Measurements from ENCODE around the gene TRMT6.

TRMT6 gene

GRCh38 chr20:5977223-5977622 lies 26.9 kb upstream of the TRMT6 start:
- H3K4me3 ChIP-seq (ENCODE audit: low read depth in 1 of 2, low read length in 2 of 2): no peak overlapping the region
- no peaks in the 10 kb centered on the region for H3K9me3 ChIP-seq (ENCODE audit: insufficient read depth, low read length, severe bottlenecking)
- DNase-seq (no peak), ATAC-seq (ENCODE audit: insufficient read depth, low read depth) (no peak)
- H3K27ac ChIP-seq (ENCODE audit: low read length): no peak overlapping the region
- TF ChIP-seq CTCF (IDR thresholded peaks at IDR 0.05; ENCODE audit: borderline replicate concordance, extremely low read depth, low read length, poor library complexity, severe bottlenecking): no peak
- TF ChIP-seq EZH2 (IDR thresholded peaks at IDR 0.05; ENCODE audit: borderline replicate concordance, low read depth, low read length, severe bottlenecking): no peak
- H3K9ac ChIP-seq (ENCODE audit: low read depth, low read length): no peak overlapping the region
- no peak overlapping the region for H2AFZ ChIP-seq (ENCODE audit: low read depth, low read length)
- no peaks in the 10 kb centered on the region for H3K4me1 ChIP-seq (ENCODE audit: insufficient read depth, low read length)
- H4K20me1 ChIP-seq (ENCODE audit: insufficient read depth, low read length): no peaks in the 10 kb centered on the region; the same call in 1 of the 2 replicates
- peaks cover 94% of the 10 kb centered on the region for H3K36me3 ChIP-seq (ENCODE audit: insufficient read depth, low read length)
- no peaks in the 10 kb centered on the region for H3K79me2 ChIP-seq (ENCODE audit: insufficient read depth, low read length)
- H3K27me3 ChIP-seq (ENCODE audit: insufficient read depth, low read length, poor library complexity): no peaks in the 10 kb centered on the region
- H3K4me2 ChIP-seq (ENCODE audit: insufficient read depth, low read length): no peak overlapping the region

GRCh38 chr20:5975778-5976177 lies 25.4 kb upstream of the TRMT6 start:
- Histone ChIP-seq H3K9ac (ENCODE audit: low read depth, low read length) (no peak overlapping the region), H3K4me2 (ENCODE audit: insufficient read depth, low read length) (no peak overlapping the region), H3K36me3 (ENCODE audit: insufficient read depth, low read length) (peaks cover 92% of the 10 kb centered on the region), H4K20me1 (ENCODE audit: insufficient read depth, low read length) (no peaks in the 10 kb centered on the region; the same call in 1 of the 2 replicates), H3K9me3 (ENCODE audit: insufficient read depth, low read length, severe bottlenecking) (no peaks in the 10 kb centered on the region), H3K27me3 (ENCODE audit: insufficient read depth, low read length, poor library complexity) (no peaks in the 10 kb centered on the region), H2AFZ (ENCODE audit: low read depth, low read length) (no peak overlapping the region), H3K27ac (ENCODE audit: low read length) (no peak overlapping the region), H3K4me3 (ENCODE audit: low read depth in 1 of 2, low read length in 2 of 2) (no peak overlapping the region), H3K4me1 (ENCODE audit: insufficient read depth, low read length) (no peaks in the 10 kb centered on the region), H3K79me2 (ENCODE audit: insufficient read depth, low read length) (no peaks in the 10 kb centered on the region)
- DNase-seq (no peak), ATAC-seq (ENCODE audit: insufficient read depth, low read depth) (no peak)
- TF ChIP-seq CTCF (IDR thresholded peaks at IDR 0.05; ENCODE audit: borderline replicate concordance, extremely low read depth, low read length, poor library complexity, severe bottlenecking): no peak
- no peak for TF ChIP-seq EZH2 (IDR thresholded peaks at IDR 0.05; ENCODE audit: borderline replicate concordance, low read depth, low read length, severe bottlenecking)

GRCh38 chr20:5974531-5974930 lies 24.2 kb upstream of the TRMT6 start:
- ATAC-seq (ENCODE audit: insufficient read depth, low read depth): no peak
- no peak for DNase-seq
- no peak overlapping the region for H2AFZ ChIP-seq (ENCODE audit: low read depth, low read length)
- no peak overlapping the region for H3K9ac ChIP-seq (ENCODE audit: low read depth, low read length)
- no peaks in the 10 kb centered on the region for H3K9me3 ChIP-seq (ENCODE audit: insufficient read depth, low read length, severe bottlenecking)
- no peaks in the 10 kb centered on the region for H3K4me1 ChIP-seq (ENCODE audit: insufficient read depth, low read length)
- no peak overlapping the region for H3K27ac ChIP-seq (ENCODE audit: low read length)
- TF ChIP-seq EZH2 (IDR thresholded peaks at IDR 0.05; ENCODE audit: borderline replicate concordance, low read depth, low read length, severe bottlenecking) (no peak), CTCF (IDR thresholded peaks at IDR 0.05; ENCODE audit: borderline replicate concordance, extremely low read depth, low read length, poor library complexity, severe bottlenecking) (no peak)
- H3K4me3 ChIP-seq (ENCODE audit: low read depth in 1 of 2, low read length in 2 of 2): no peak overlapping the region
- no peaks in the 10 kb centered on the region for H3K79me2 ChIP-seq (ENCODE audit: insufficient read depth, low read length)
- no peaks in the 10 kb centered on the region; the same call in 1 of the 2 replicates for H4K20me1 ChIP-seq (ENCODE audit: insufficient read depth, low read length)
- no peak overlapping the region for H3K4me2 ChIP-seq (ENCODE audit: insufficient read depth, low read length)
- H3K27me3 ChIP-seq (ENCODE audit: insufficient read depth, low read length, poor library complexity): no peaks in the 10 kb centered on the region
- H3K36me3 ChIP-seq (ENCODE audit: insufficient read depth, low read length): peaks cover 95% of the 10 kb centered on the region

- peaks cover 95% of the 10 kb centered on the region for H3K36me3 ChIP-seq (ENCODE audit: insufficient read depth, low read length)
- H2AFZ ChIP-seq (ENCODE audit: low read depth, low read length): no peak overlapping the region
- H3K27me3 ChIP-seq (ENCODE audit: insufficient read depth, low read length, poor library complexity): no peaks in the 10 kb centered on the region
- H3K4me3 ChIP-seq (ENCODE audit: low read depth in 1 of 2, low read length in 2 of 2): no peak overlapping the region
- no peaks in the 10 kb centered on the region for H3K9me3 ChIP-seq (ENCODE audit: insufficient read depth, low read length, severe bottlenecking)
- H3K79me2 ChIP-seq (ENCODE audit: insufficient read depth, low read length): no peaks in the 10 kb centered on the region
- TF ChIP-seq CTCF (IDR thresholded peaks at IDR 0.05; ENCODE audit: borderline replicate concordance, extremely low read depth, low read length, poor library complexity, severe bottlenecking) (no peak), EZH2 (IDR thresholded peaks at IDR 0.05; ENCODE audit: borderline replicate concordance, low read depth, low read length, severe bottlenecking) (no peak)
- DNase-seq: no peak
- H3K9ac ChIP-seq (ENCODE audit: low read depth, low read length): no peak overlapping the region
- H3K4me2 ChIP-seq (ENCODE audit: insufficient read depth, low read length): no peak overlapping the region
- H4K20me1 ChIP-seq (ENCODE audit: insufficient read depth, low read length): no peaks in the 10 kb centered on the region; the same call in 1 of the 2 replicates
- no peak for ATAC-seq (ENCODE audit: insufficient read depth, low read depth)
- no peak overlapping the region for H3K27ac ChIP-seq (ENCODE audit: low read length)
- no peaks in the 10 kb centered on the region for H3K4me1 ChIP-seq (ENCODE audit: insufficient read depth, low read length)
Measured at GRCh38 chr20:5973971-5974370, 23.6 kb upstream of the TRMT6 start.
